Lung (tissue), 12 donors: ENCODE data around the gene CYP26C1. TPM values are rescaled to one million over a fixed set of nuclear protein-coding genes. Genes with fewer than 3 reads are reported as not detected.

ENCODE experiments used
- ATAC-seq: fragments of 200-7000 bp; cut with Tn5 transposase; one replicate; pipeline ENCODE4 v1.9.1; 2020; ENCODE audit warnings: moderate number of reproducible peaks; ENCODE audit not compliant: insufficient read depth, low FRiP score
- DNase-seq, 3 donors: peaks; one replicate each; pipeline ENCODE4 v3.0.0-alpha.2; 2013 to 2017
- H3K27ac ChIP-seq, 2 donors: one replicate each; pipeline ENCODE4 v1.5.1; 2013; ENCODE audit warnings: mild to moderate bottlenecking in 2 of 2, moderate library complexity in 2 of 2, control low read depth in 1 of 2, inconsistent platforms in 1 of 2, low read depth in 1 of 2, low read length in 1 of 2
- H3K27me3 ChIP-seq, 3 donors: one replicate each; pipeline ENCODE4 v1.5.1; 2013; ENCODE audit warnings: low read length in 2 of 3; ENCODE audit not compliant: control insufficient read depth in 3 of 3, insufficient read depth in 3 of 3
- H3K36me3 ChIP-seq, 4 donors: one replicate each; pipeline ENCODE4 v1.5.1; 2013; ENCODE audit warnings: low read length in 4 of 4, mild to moderate bottlenecking in 1 of 4, moderate library complexity in 1 of 4; ENCODE audit not compliant: control insufficient read depth in 4 of 4, insufficient read depth in 4 of 4
- H3K4me1 ChIP-seq, 5 donors: one replicate each; pipeline ENCODE4 v1.5.1; 2013; ENCODE audit warnings: low read length in 5 of 5, mild to moderate bottlenecking in 2 of 5, moderate library complexity in 1 of 5; ENCODE audit not compliant: control insufficient read depth in 5 of 5, insufficient read depth in 5 of 5
- H3K4me3 ChIP-seq: one replicate; pipeline ENCODE4 v1.5.1; 2013; ENCODE audit warnings: mild to moderate bottlenecking, control low read depth, moderate library complexity
- H3K9ac ChIP-seq, 2 donors: one replicate each; pipeline ENCODE4 v1.5.1; 2013; ENCODE audit warnings: low read length in 2 of 2, control low read depth in 1 of 2; ENCODE audit not compliant: insufficient read depth in 1 of 2
- H3K9me3 ChIP-seq, 4 donors: one replicate each; pipeline ENCODE4 v1.5.1; 2013; ENCODE audit warnings: low read length in 3 of 4, mild to moderate bottlenecking in 1 of 4, moderate library complexity in 1 of 4; ENCODE audit not compliant: control insufficient read depth in 4 of 4, insufficient read depth in 3 of 4
- WGBS, 2 donors: extraction: QIAGEN DNeasy Blood & Tissue Kit; methylation state at CpG; one replicate each; pipeline ENCODE4 v1.1.7; 2013; 5-methylcytosine and 5-hydroxymethylcytosine counted together
- polyA plus RNA-seq, 2 donors: library from polyadenylated mRNA; stranded (reverse); fragments of 200-250 nt; gene quantifications; one replicate each; pipeline ENCODE4 v1.2.1, GENCODE V29; 2013
- total RNA-seq, 2 donors: library from RNA; depleted of rRNA in 1 of 2; stranded (reverse); fragments of >200 nt in 1 of 2; gene quantifications; one replicate each; pipeline ENCODE4 v1.2.1, GENCODE V29; 2014 to 2021
- TF ChIP-seq, protein P1 (sequence below): IDR thresholded peaks from 2 replicates; pipeline ENCODE4 v1.5.1; 2012; ENCODE audit warnings: mild to moderate bottlenecking; ENCODE audit errors: control extremely low read depth, extremely low read depth
- donor health status: control.
- donor health status: control.
- donor health status: Bipolar disorder and iron deficiency.
- donor health status: healthy.
- donor health status: DM: yes; HTN: yes; CAD: no.

The CYP26C1 gene
- total and polyA plus RNA-seq, 4 donors, result 0.02 to 0.77 (median 0.06) TPM; not detected in 1

DNA sequence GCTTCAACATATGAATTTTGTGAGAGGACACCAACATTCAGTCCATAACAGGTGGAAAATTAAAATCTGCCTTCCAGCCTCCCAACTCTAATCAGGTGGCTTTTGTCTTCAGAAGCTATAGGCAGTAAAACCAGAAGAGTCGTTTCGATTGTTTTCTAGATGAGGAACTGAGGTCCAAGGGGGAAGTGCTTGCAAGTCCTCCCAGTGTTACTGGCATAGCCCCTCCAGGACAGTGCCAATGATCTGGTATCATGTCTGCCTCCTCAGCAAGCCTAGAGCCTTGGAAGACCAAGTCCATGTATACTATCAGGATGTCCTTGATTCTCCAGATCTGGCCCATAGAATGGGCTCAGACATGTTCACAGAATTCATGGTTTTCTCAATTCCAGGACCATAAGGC lies 30.0 kb downstream of the CYP26C1 start:
- Histone ChIP-seq H3K27me3 (no peaks in the 10 kb centered on the region), H3K27ac (no peak overlapping the region), H3K9ac (no peak overlapping the region), H3K36me3 (no peaks in the 10 kb centered on the region), H3K4me1 (no peaks in the 10 kb centered on the region), H3K4me3 (no peak overlapping the region), H3K9me3 (no peaks in the 10 kb centered on the region)
- TF ChIP-seq, protein P1, sequence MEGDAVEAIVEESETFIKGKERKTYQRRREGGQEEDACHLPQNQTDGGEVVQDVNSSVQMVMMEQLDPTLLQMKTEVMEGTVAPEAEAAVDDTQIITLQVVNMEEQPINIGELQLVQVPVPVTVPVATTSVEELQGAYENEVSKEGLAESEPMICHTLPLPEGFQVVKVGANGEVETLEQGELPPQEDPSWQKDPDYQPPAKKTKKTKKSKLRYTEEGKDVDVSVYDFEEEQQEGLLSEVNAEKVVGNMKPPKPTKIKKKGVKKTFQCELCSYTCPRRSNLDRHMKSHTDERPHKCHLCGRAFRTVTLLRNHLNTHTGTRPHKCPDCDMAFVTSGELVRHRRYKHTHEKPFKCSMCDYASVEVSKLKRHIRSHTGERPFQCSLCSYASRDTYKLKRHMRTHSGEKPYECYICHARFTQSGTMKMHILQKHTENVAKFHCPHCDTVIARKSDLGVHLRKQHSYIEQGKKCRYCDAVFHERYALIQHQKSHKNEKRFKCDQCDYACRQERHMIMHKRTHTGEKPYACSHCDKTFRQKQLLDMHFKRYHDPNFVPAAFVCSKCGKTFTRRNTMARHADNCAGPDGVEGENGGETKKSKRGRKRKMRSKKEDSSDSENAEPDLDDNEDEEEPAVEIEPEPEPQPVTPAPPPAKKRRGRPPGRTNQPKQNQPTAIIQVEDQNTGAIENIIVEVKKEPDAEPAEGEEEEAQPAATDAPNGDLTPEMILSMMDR, result no peak
- no peak for ATAC-seq
- WGBS, 2 donors, result 40 to 65% methylated on average over 2 of the region's 2 CpGs
- DNase-seq, result no peak

DNA sequence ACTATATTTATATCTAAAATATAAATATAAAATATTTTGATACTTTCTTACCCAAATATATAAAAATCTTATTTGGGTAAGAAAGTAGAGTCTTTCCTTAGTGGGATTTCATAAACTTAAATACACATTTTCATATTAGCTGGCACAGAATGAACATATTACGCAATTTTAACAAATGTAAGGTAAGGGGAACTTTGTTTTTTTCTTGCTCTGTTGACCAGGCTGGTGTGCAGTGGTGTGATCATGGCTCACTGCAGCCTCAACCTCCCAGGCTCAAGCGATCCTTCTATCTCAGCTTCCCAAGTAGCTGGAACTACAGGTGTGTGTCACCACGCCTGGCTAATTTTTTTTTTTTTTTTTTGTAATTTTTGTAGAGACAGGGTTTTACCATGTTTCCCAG lies 31.4 kb downstream of the CYP26C1 start:
- DNase-seq (no peak), ATAC-seq (no peak)
- 86 to 92% methylated on average over 3 of the region's 3 CpGs for WGBS, 2 donors
- Histone ChIP-seq H3K4me1 (no peaks in the 10 kb centered on the region), H3K27me3 (no peaks in the 10 kb centered on the region), H3K9me3 (no peaks in the 10 kb centered on the region), H3K27ac (no peak overlapping the region), H3K4me3 (no peak overlapping the region), H3K36me3 (no peaks in the 10 kb centered on the region), H3K9ac (no peak overlapping the region)
- TF ChIP-seq, protein P1, result no peak

DNA sequence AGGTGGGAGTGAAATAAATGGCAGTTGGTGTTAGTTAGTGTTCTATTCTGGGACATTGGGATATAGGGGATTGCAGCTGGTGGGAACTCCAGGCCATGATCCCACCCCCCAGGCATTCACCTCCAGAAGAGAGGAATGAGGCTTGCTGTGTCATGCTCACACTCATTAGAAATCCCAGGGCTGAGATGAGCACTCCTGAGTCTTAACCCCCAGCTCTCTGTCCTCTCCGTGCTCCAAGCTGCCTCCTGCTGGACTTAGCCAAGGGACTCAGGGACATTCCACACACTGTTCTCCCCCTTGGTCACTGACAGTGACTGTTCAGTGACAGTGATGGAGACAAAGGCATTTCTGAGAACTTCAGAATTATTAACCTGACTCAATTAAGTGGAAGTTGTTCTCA lies 34.6 kb downstream of the CYP26C1 start:
- TF ChIP-seq, protein P1, result no peak
- Histone ChIP-seq H3K4me1 (no peaks in the 10 kb centered on the region), H3K36me3 (no peaks in the 10 kb centered on the region), H3K4me3 (no peak overlapping the region), H3K9me3 (no peaks in the 10 kb centered on the region), H3K9ac (no peak overlapping the region), H3K27me3 (no peaks in the 10 kb centered on the region), H3K27ac (no peak overlapping the region)
- DNase-seq (no peak), ATAC-seq (no peak)
- WGBS, 2 donors, result 80 to 100% methylated on average over 1 of the region's 1 CpG

DNA sequence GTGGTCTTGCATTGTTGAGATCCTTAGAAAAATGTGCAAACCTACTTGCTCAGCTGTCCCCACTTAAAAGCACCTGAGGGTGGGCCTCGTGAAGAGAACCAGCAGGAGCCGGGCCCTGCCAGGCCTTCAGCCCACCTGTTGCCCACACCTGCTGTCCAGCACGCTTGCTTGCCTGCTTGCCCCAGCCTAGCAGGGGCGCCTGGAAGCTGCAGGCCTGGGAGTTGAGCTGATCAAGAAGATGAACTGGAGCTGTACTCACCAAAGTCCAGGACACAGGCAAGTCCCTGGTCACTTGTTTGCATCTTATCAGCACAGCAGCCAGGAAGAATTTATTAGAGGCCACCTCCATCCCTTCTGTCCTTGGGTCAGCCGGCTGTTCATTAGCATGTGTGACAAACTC lies 36.3 kb downstream of the CYP26C1 start:
- Histone ChIP-seq H3K4me1 (no peaks in the 10 kb centered on the region), H3K36me3 (no peaks in the 10 kb centered on the region), H3K9me3 (no peaks in the 10 kb centered on the region), H3K9ac (no peak overlapping the region), H3K27me3 (no peaks in the 10 kb centered on the region), H3K27ac (no peak overlapping the region), H3K4me3 (no peak overlapping the region)
- DNase-seq (no peak), ATAC-seq (no peak)
- TF ChIP-seq, protein P1, result no peak
- WGBS, 2 donors, result 82 to 91% methylated on average over 5 of the region's 5 CpGs
